ENCODE results near the gene KANSL1. TPM values are rescaled to one million over a fixed set of nuclear protein-coding genes. Genes with fewer than 3 reads are reported as not detected.

The KANSL1 gene
- total and polyA plus RNA-seq, 2 experiments from 2014 or later: 37.3 to 84.3 TPM

DNA sequence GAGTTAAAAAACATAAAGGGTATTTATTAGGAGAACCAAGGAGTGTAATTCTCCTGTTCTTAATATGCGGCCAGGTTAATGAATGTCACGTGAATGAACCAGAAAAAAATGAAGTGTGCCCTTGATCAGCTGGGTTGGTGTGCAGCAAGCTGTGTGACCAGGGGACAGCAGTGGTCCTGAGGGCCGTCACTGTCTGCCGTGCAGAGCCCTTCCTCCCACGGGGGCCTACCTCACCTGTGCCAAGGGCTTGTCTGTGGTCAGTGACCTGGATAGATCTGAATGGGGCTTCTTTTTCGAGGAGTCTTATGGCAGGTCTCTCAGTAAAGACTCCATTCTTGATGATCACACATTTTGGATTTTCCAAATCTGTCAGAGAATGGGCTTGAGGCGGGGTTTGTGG is 211.9 kb downstream of the KANSL1 start:
- Histone ChIP-seq H2AFZ (no peak overlapping the region), H3K27me3 (no peaks in the 10 kb centered on the region), H3K9me3 (ENCODE audit: low read depth) (no peaks in the 10 kb centered on the region), H3K9me2 (replicated peaks; ENCODE audit: insufficient read depth) (no peaks in the 10 kb centered on the region), H3K4me3 (no peak overlapping the region), H3K4me2 (no peak overlapping the region), H3K36me3 (replicated peaks; ENCODE audit: insufficient read depth, low read depth) (no peaks in the 10 kb centered on the region), H3K79me2 (no peaks in the 10 kb centered on the region), H3K4me1 (ENCODE audit: insufficient read depth) (no peaks in the 10 kb centered on the region), H4K20me1 (ENCODE audit: insufficient read depth, poor library complexity, severe bottlenecking) (no peaks in the 10 kb centered on the region), H3K27ac (no peak overlapping the region)
- no peak for DNase-seq (ENCODE audit: low spot score)
- TF ChIP-seq EZH2 (IDR thresholded peaks at IDR 0.05; ENCODE audit: borderline replicate concordance): no peak
- TF ChIP-seq EZH2phosphoT487 (IDR thresholded peaks at IDR 0.05; ENCODE audit: low read depth, severe bottlenecking, unreplicated experiment): no peak
- TF ChIP-seq CTCF (IDR thresholded peaks at IDR 0.05; ENCODE audit: poor library complexity): no peak
- 88% methylated on average over 7 of the region's 7 CpGs for WGBS (ENCODE audit: low lambda C conversion rate, missing lambda C conversion rate)

GRCh38 chr17:45980855-45981254 is 212.4 kb downstream of the KANSL1 start:
- WGBS (ENCODE audit: low lambda C conversion rate, missing lambda C conversion rate): 85% methylated on average over 6 of the region's 6 CpGs

More at GRCh38 chr17:45980855-45981254, 212.4 kb downstream of the KANSL1 start:
- H3K9me3 ChIP-seq (ENCODE audit: low read depth): no peaks in the 10 kb centered on the region
- H2AFZ ChIP-seq: no peak overlapping the region
- DNase-seq (ENCODE audit: low spot score): no peak
- H3K27me3 ChIP-seq: no peaks in the 10 kb centered on the region
- no peak overlapping the region for H3K4me3 ChIP-seq
- no peaks in the 10 kb centered on the region for H3K9me2 ChIP-seq (replicated peaks; ENCODE audit: insufficient read depth)
- H3K27ac ChIP-seq: no peak overlapping the region
- no peaks in the 10 kb centered on the region for H3K79me2 ChIP-seq
- H3K4me2 ChIP-seq: no peak overlapping the region
- no peaks in the 10 kb centered on the region for H3K36me3 ChIP-seq (replicated peaks; ENCODE audit: insufficient read depth, low read depth)
- TF ChIP-seq EZH2phosphoT487 (IDR thresholded peaks at IDR 0.05; ENCODE audit: low read depth, severe bottlenecking, unreplicated experiment) (no peak), EZH2 (IDR thresholded peaks at IDR 0.05; ENCODE audit: borderline replicate concordance) (no peak), CTCF (IDR thresholded peaks at IDR 0.05; ENCODE audit: poor library complexity) (no peak)
- no peaks in the 10 kb centered on the region for H3K4me1 ChIP-seq (ENCODE audit: insufficient read depth)
- H4K20me1 ChIP-seq (ENCODE audit: insufficient read depth, poor library complexity, severe bottlenecking): no peaks in the 10 kb centered on the region

Small RNA genes lying within 50 kb of the gene (small RNA-seq; reads per million reads assigned to genes)
- gene RF00019: not detected

Other genes starting within 250 kb of the KANSL1 start
- gene STH, start 194.2 kb downstream of the KANSL1 start, total RNA-seq: not detected in 2 replicates
- gene STH, start 194.2 kb downstream of the KANSL1 start, polyA plus RNA-seq: not detected in 2 replicates
- 1.4 and 1.9 TPM in 2 replicates for gene LRRC37A, start 101.7 kb upstream of the KANSL1 start, total RNA-seq
- gene LRRC37A, start 101.7 kb upstream of the KANSL1 start, polyA plus RNA-seq: 1.2 and 1.3 TPM in 2 replicates
- gene ARL17B, start 168.3 kb upstream of the KANSL1 start, total RNA-seq: 9.0 and 20.5 TPM in 2 replicates
- 8.7 and 11.4 TPM in 2 replicates for gene ARL17B, start 168.3 kb upstream of the KANSL1 start, polyA plus RNA-seq

Measured in hepatocyte (in vitro differentiated cells).